ENCODE data around the gene PDIK1L. TPM values are rescaled to one million over a fixed set of nuclear protein-coding genes. Genes with fewer than 3 reads are reported as not detected.

Gene PDIK1L
- polyA plus RNA-seq, 1 donor from 2014 or later: 44.9 TPM

DNA sequence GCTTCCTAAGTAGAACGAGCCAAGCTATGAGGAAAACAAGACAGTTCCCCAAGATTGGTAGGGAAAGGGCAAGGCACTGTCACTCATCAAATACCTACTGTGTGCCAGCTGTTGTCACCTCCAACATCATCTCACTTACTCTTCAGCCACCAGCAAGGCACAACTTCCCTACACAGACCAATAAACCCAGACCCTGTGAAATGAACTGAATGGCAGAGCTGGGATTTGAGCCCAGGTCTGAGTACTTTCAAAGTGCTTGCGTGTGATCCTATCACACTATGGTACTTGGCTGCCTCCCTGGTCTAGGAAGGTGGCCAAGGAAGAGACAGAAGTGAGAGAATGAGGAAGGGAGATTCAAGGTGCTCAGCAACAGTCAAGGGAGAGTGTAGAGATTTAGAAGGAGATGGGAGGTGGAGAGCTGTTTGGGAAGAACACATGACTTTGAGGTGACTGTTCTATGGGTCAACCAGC is 27.5 kb upstream of the PDIK1L start:
- TF ChIP-seq TAF1 (IDR thresholded peaks at IDR 0.05; ENCODE audit: low read depth) (no peak), REST (IDR thresholded peaks at IDR 0.05; ENCODE audit: borderline replicate concordance) (no peak), POLR2AphosphoS5 (IDR thresholded peaks at IDR 0.05) (no peak), SMC3 (conservative IDR thresholded peaks at IDR 0.05; ENCODE audit: poor library complexity) (no peak), EP300 (conservative IDR thresholded peaks at IDR 0.05; ENCODE audit: poor library complexity, severe bottlenecking) (no peak), MXI1 (conservative IDR thresholded peaks at IDR 0.05; ENCODE audit: poor library complexity, severe bottlenecking) (no peak), RAD21 (conservative IDR thresholded peaks at IDR 0.05) (no peak), EZH2 (IDR thresholded peaks at IDR 0.05; ENCODE audit: borderline replicate concordance, insufficient read depth, low read length, poor library complexity, severe bottlenecking) (no peak)
- TF ChIP-seq, protein P1, sequence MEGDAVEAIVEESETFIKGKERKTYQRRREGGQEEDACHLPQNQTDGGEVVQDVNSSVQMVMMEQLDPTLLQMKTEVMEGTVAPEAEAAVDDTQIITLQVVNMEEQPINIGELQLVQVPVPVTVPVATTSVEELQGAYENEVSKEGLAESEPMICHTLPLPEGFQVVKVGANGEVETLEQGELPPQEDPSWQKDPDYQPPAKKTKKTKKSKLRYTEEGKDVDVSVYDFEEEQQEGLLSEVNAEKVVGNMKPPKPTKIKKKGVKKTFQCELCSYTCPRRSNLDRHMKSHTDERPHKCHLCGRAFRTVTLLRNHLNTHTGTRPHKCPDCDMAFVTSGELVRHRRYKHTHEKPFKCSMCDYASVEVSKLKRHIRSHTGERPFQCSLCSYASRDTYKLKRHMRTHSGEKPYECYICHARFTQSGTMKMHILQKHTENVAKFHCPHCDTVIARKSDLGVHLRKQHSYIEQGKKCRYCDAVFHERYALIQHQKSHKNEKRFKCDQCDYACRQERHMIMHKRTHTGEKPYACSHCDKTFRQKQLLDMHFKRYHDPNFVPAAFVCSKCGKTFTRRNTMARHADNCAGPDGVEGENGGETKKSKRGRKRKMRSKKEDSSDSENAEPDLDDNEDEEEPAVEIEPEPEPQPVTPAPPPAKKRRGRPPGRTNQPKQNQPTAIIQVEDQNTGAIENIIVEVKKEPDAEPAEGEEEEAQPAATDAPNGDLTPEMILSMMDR (IDR thresholded peaks at IDR 0.05; ENCODE audit: poor library complexity, severe bottlenecking): no peak
- Histone ChIP-seq H3K9ac (ENCODE audit: low read length) (no peak overlapping the region), H2AFZ (ENCODE audit: low read depth, low read length) (no peak overlapping the region), H3K4me2 (ENCODE audit: low read length) (no peak overlapping the region), H3K27ac (ENCODE audit: low read length) (no peak overlapping the region), H3K27me3 (ENCODE audit: insufficient read depth, low read depth, low read length) (no peaks in the 10 kb centered on the region), H3K4me3 (ENCODE audit: low read length) (no peak overlapping the region), H4K20me1 (ENCODE audit: insufficient read depth) (no peaks in the 10 kb centered on the region), H3K36me3 (ENCODE audit: insufficient read depth, low read length) (no peaks in the 10 kb centered on the region), H3F3A (ENCODE audit: insufficient read depth, low read length, poor library complexity, severe bottlenecking) (no peaks in the 10 kb centered on the region), H3K9me2 (ENCODE audit: insufficient read depth, low read length) (no peaks in the 10 kb centered on the region), H3K9me3 (ENCODE audit: low read length) (no peaks in the 10 kb centered on the region), H3K79me2 (replicated peaks; ENCODE audit: insufficient read depth, low read length) (no peaks in the 10 kb centered on the region)

DNA sequence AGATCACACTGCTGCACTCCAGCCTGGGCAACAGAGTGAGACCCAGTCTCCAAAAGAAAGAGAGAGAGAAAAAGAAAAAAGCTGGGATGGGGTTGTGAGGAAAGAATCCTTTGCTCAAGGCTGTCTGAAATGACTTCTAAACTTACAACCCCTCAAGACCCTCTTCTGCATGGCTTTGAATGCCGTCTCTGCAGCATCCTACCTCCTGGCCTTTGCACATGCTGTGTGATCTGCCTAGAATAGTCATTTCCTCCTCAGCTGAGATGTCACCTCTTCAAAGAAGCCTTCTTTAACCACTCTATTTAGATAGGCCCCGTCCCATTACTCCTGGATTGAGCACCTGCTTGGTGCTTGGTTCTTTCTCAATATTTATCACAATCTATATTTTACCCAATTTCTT is 26.8 kb upstream of the PDIK1L start:
- H3K36me3 ChIP-seq (ENCODE audit: insufficient read depth, low read length): no peaks in the 10 kb centered on the region
- no peak overlapping the region for H3K27ac ChIP-seq (ENCODE audit: low read length)
- H3K9ac ChIP-seq (ENCODE audit: low read length): no peak overlapping the region
- H3F3A ChIP-seq (ENCODE audit: insufficient read depth, low read length, poor library complexity, severe bottlenecking): no peaks in the 10 kb centered on the region
- no peaks in the 10 kb centered on the region for H4K20me1 ChIP-seq (ENCODE audit: insufficient read depth)
- no peaks in the 10 kb centered on the region for H3K9me3 ChIP-seq (ENCODE audit: low read length)
- no peak overlapping the region for H2AFZ ChIP-seq (ENCODE audit: low read depth, low read length)
- no peaks in the 10 kb centered on the region for H3K9me2 ChIP-seq (ENCODE audit: insufficient read depth, low read length)
- no peaks in the 10 kb centered on the region for H3K79me2 ChIP-seq (replicated peaks; ENCODE audit: insufficient read depth, low read length)
- no peak for TF ChIP-seq RAD21 (conservative IDR thresholded peaks at IDR 0.05)
- no peak overlapping the region for H3K4me3 ChIP-seq (ENCODE audit: low read length)
- H3K27me3 ChIP-seq (ENCODE audit: insufficient read depth, low read depth, low read length): no peaks in the 10 kb centered on the region
- H3K4me2 ChIP-seq (ENCODE audit: low read length): no peak overlapping the region

GRCh38 chr1:26089125-26089524 is 22.5 kb upstream of the PDIK1L start:
- Histone ChIP-seq H2AFZ (ENCODE audit: low read depth, low read length) (no peak overlapping the region), H3K4me2 (ENCODE audit: low read length) (no peak overlapping the region), H3K27ac (ENCODE audit: low read length) (no peak overlapping the region), H3K27me3 (ENCODE audit: insufficient read depth, low read depth, low read length) (no peaks in the 10 kb centered on the region), H3K9me2 (ENCODE audit: insufficient read depth, low read length) (no peaks in the 10 kb centered on the region), H3K9ac (ENCODE audit: low read length) (no peak overlapping the region), H3K79me2 (replicated peaks; ENCODE audit: insufficient read depth, low read length) (no peaks in the 10 kb centered on the region), H3K4me3 (ENCODE audit: low read length) (no peak overlapping the region), H3K36me3 (ENCODE audit: insufficient read depth, low read length) (no peaks in the 10 kb centered on the region), H3K9me3 (ENCODE audit: low read length) (no peaks in the 10 kb centered on the region), H4K20me1 (ENCODE audit: insufficient read depth) (no peaks in the 10 kb centered on the region), H3F3A (ENCODE audit: insufficient read depth, low read length, poor library complexity, severe bottlenecking) (no peaks in the 10 kb centered on the region)
- TF ChIP-seq EZH2 (IDR thresholded peaks at IDR 0.05; ENCODE audit: borderline replicate concordance, insufficient read depth, low read length, poor library complexity, severe bottlenecking) (no peak), RAD21 (conservative IDR thresholded peaks at IDR 0.05) (no peak), TAF1 (IDR thresholded peaks at IDR 0.05; ENCODE audit: low read depth) (no peak), REST (IDR thresholded peaks at IDR 0.05; ENCODE audit: borderline replicate concordance) (no peak), EP300 (conservative IDR thresholded peaks at IDR 0.05; ENCODE audit: poor library complexity, severe bottlenecking) (no peak), POLR2AphosphoS5 (IDR thresholded peaks at IDR 0.05) (no peak), MXI1 (conservative IDR thresholded peaks at IDR 0.05; ENCODE audit: poor library complexity, severe bottlenecking) (no peak), SMC3 (conservative IDR thresholded peaks at IDR 0.05; ENCODE audit: poor library complexity) (no peak)
- TF ChIP-seq, protein P1 (IDR thresholded peaks at IDR 0.05; ENCODE audit: poor library complexity, severe bottlenecking): no peak
